Measurements from ENCODE around the gene KIF26A.

The KIF26A gene

GRCh38 chr14:104215706-104216334 is 77.4 kb downstream of the KIF26A start (continued):
- TF ChIP-seq, protein P1, sequence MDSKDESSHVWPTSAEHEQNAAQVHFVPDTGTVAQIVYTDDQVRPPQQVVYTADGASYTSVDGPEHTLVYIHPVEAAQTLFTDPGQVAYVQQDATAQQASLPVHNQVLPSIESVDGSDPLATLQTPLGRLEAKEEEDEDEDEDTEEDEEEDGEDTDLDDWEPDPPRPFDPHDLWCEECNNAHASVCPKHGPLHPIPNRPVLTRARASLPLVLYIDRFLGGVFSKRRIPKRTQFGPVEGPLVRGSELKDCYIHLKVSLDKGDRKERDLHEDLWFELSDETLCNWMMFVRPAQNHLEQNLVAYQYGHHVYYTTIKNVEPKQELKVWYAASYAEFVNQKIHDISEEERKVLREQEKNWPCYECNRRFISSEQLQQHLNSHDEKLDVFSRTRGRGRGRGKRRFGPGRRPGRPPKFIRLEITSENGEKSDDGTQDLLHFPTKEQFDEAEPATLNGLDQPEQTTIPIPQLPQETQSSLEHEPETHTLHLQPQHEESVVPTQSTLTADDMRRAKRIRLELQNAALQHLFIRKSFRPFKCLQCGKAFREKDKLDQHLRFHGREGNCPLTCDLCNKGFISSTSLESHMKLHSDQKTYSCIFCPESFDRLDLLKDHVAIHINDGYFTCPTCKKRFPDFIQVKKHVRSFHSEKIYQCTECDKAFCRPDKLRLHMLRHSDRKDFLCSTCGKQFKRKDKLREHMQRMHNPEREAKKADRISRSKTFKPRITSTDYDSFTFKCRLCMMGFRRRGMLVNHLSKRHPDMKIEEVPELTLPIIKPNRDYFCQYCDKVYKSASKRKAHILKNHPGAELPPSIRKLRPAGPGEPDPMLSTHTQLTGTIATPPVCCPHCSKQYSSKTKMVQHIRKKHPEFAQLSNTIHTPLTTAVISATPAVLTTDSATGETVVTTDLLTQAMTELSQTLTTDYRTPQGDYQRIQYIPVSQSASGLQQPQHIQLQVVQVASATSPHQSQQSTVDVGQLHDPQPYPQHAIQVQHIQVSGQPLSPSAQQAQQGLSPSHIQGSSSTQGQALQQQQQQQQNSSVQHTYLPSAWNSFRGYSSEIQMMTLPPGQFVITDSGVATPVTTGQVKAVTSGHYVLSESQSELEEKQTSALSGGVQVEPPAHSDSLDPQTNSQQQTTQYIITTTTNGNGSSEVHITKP (tag by site-specific recombination; IDR thresholded peaks at IDR 0.05) = no peak
- TF ChIP-seq ZBTB20 (tag by site-specific recombination; IDR thresholded peaks at IDR 0.05) = no peak
- no peak for TF ChIP-seq ZNF658 (tag by site-specific recombination; IDR thresholded peaks at IDR 0.05)
- TF ChIP-seq ZBTB48 (tag by site-specific recombination; IDR thresholded peaks at IDR 0.05) = no peak
- TF ChIP-seq ATF2 (tag by site-specific recombination; IDR thresholded peaks at IDR 0.05; ENCODE audit: low read depth) = no peak
- no peak for TF ChIP-seq ZNF514 (tag by site-specific recombination; IDR thresholded peaks at IDR 0.05)
- TF ChIP-seq GLIS2 (tag by site-specific recombination; IDR thresholded peaks at IDR 0.05) = no peak
- TF ChIP-seq REST (tag by site-specific recombination; IDR thresholded peaks at IDR 0.05) = no peak

DNA sequence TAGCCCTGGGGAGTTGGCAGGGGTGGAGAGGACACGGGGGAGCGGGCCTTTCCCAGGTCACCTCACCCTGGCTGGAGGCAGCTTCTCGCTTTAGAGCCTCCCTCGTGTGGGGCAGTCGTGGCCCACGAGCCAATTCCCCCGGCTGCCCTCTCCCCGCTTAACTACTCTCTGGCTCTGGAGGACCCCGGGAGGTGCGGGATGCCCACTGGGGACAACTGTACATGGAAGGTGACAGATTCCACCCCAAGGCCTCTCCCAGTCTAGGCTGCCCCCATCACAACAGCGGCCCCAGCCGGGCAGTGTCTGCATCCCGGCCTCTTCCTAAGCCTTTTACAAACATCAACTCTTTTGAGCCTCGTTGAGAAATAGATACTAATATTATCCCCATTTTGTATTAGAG is 78.1 kb downstream of the KIF26A start:
- POLR2A ChIA-PET = no interaction called here
- Histone ChIP-seq H3K27ac (ENCODE audit: extremely low read depth, low read depth, low read length) (no peak overlapping the region), H3K9me3 (ENCODE audit: control insufficient read depth, insufficient read depth, low read depth, low read length) (no peaks in the 10 kb centered on the region), H3K4me1 (ENCODE audit: control insufficient read depth, insufficient read depth, low read length) (no peaks in the 10 kb centered on the region), H3K36me3 (ENCODE audit: control insufficient read depth in 2 of 2, insufficient read depth in 1 of 2, low read length in 2 of 2) (no peaks in the 10 kb centered on the region), H3K4me3 (ENCODE audit: low read depth, low read length) (no peak overlapping the region)
- CTCF ChIA-PET = no interaction called here
- TF ChIP-seq ZNF2 (tag by site-specific recombination; IDR thresholded peaks at IDR 0.05) = no peak
- no peak for TF ChIP-seq KLF10 (tag by site-specific recombination; IDR thresholded peaks at IDR 0.05)
- no peak for TF ChIP-seq SALL2 (tag by site-specific recombination; IDR thresholded peaks at IDR 0.05; ENCODE audit: borderline replicate concordance)
- no peak for TF ChIP-seq ZNF211 (tag by site-specific recombination; IDR thresholded peaks at IDR 0.05; ENCODE audit: low read depth)
- no peak for TF ChIP-seq ZNF169 (tag by site-specific recombination; IDR thresholded peaks at IDR 0.05)
- no peak for TF ChIP-seq ZNF426 (tag by site-specific recombination; IDR thresholded peaks at IDR 0.05)
- TF ChIP-seq, protein P1 (tag by site-specific recombination; IDR thresholded peaks at IDR 0.05) = no peak
- TF ChIP-seq ZNF701 (tag by site-specific recombination; IDR thresholded peaks at IDR 0.05) = no peak
- TF ChIP-seq ZNF394 (tag by site-specific recombination; IDR thresholded peaks at IDR 0.05; ENCODE audit: borderline replicate concordance) = no peak
- TF ChIP-seq ZNF514 (tag by site-specific recombination; IDR thresholded peaks at IDR 0.05) = no peak
- TF ChIP-seq ZNF148 (tag by site-specific recombination; IDR thresholded peaks at IDR 0.05; ENCODE audit: borderline replicate concordance) = no peak
- TF ChIP-seq ATF2 (tag by site-specific recombination; IDR thresholded peaks at IDR 0.05; ENCODE audit: low read depth) = no peak
- TF ChIP-seq ZNF155 (tag by site-specific recombination; IDR thresholded peaks at IDR 0.05) = no peak
- no peak for TF ChIP-seq ZNF660 (tag by site-specific recombination; IDR thresholded peaks at IDR 0.05)

All from HEK293 (cell line).